Upper lobe of left lung (tissue), 4 donors: ENCODE results near the gene IFI27.

ENCODE experiments used
- CTCF ChIP-seq, 6 experiments: fragments of 450-650 bp in 4 of 6; fragments of 200-600 bp in 2 of 6; sonication (generic) in 2 of 6; IDR thresholded peaks; one replicate each; pipeline ENCODE4 v1.5.1; 2016 to 2019; ENCODE audit warnings: antibody characterized with exemption in 6 of 6
- EP300 ChIP-seq, 4 donors: sonication (generic); formaldehyde crosslinking; IDR thresholded peaks; one replicate each; pipeline ENCODE4 v1.5.1; 2017; ENCODE audit warnings: antibody characterized with exemption in 4 of 4, control low read depth in 2 of 4

GRCh38 chr14:94113490-94113889 lies 3.0 kb downstream of the IFI27 start:
- TF ChIP-seq EP300 (IDR thresholded peaks at IDR 0.05) (no peak), CTCF (IDR thresholded peaks at IDR 0.05) (no peak)
